GM23248 (cell line): ENCODE results near the gene FTCDNL1. TPM values are rescaled to one million over a fixed set of nuclear protein-coding genes. Genes with fewer than 3 reads are reported as not detected.

Experiments
- DNase-seq: peaks from one replicate; pipeline ENCODE4 v3.0.0-alpha.2; 2015
- H2AFZ ChIP-seq: fragments of 200-600 bp; sonication (generic); 2 replicates; pipeline ENCODE4 v1.6.1; 2016; ENCODE audit warnings: antibody characterized with exemption
- H3F3A ChIP-seq: fragments of 200-600 bp; sonication (generic); 2 replicates; pipeline ENCODE4 v1.6.1; 2016; ENCODE audit warnings: mild to moderate bottlenecking, antibody characterized with exemption, mixed run types; ENCODE audit not compliant: insufficient read depth
- H3K27ac ChIP-seq: fragments of 200-600 bp; sonication (generic); 2 replicates; pipeline ENCODE4 v1.5.1; 2016; ENCODE audit warnings: mild to moderate bottlenecking
- H3K27me3 ChIP-seq: fragments of 200-600 bp; sonication (generic); replicated peaks from 2 replicates; pipeline ENCODE4 v1.6.1; 2016; ENCODE audit warnings: mild to moderate bottlenecking; ENCODE audit not compliant: insufficient read depth
- H3K36me3 ChIP-seq: fragments of 200-600 bp; sonication (generic); 2 replicates; pipeline ENCODE4 v1.6.1; 2016; ENCODE audit warnings: low read depth, mild to moderate bottlenecking
- H3K4me1 ChIP-seq: fragments of 200-600 bp; sonication (generic); 2 replicates; pipeline ENCODE4 v1.6.1; 2016; ENCODE audit warnings: mild to moderate bottlenecking; ENCODE audit not compliant: insufficient read depth
- H3K4me2 ChIP-seq: fragments of 200-600 bp; sonication (generic); one replicate; pipeline ENCODE4 v1.6.1; 2016; ENCODE audit warnings: mild to moderate bottlenecking; ENCODE audit not compliant: unreplicated experiment
- H3K4me3 ChIP-seq: fragments of 200-600 bp; sonication (generic); 2 replicates; pipeline ENCODE4 v1.5.1; 2016; ENCODE audit warnings: mild to moderate bottlenecking
- H3K79me2 ChIP-seq: fragments of 200-600 bp; sonication (generic); 2 replicates; pipeline ENCODE4 v1.6.1; 2016; ENCODE audit warnings: mild to moderate bottlenecking; ENCODE audit not compliant: insufficient read depth
- H3K9ac ChIP-seq: fragments of 200-600 bp; sonication (generic); 2 replicates; pipeline ENCODE4 v1.6.1; 2016; ENCODE audit warnings: mild to moderate bottlenecking
- H3K9me2 ChIP-seq: fragments of 200-600 bp; sonication (generic); 2 replicates; pipeline ENCODE4 v1.6.1; 2016; ENCODE audit warnings: mixed run types, mild to moderate bottlenecking, moderate library complexity; ENCODE audit not compliant: insufficient read depth
- H3K9me3 ChIP-seq: fragments of 200-600 bp; sonication (generic); one replicate; pipeline ENCODE4 v1.6.1; 2017; ENCODE audit warnings: low read depth
- H4K20me1 ChIP-seq: fragments of 200-600 bp; sonication (generic); 2 replicates; pipeline ENCODE4 v1.6.0; 2016; ENCODE audit not compliant: insufficient read depth
- EZH2 ChIP-seq: fragments of 200-600 bp; sonication (generic); IDR thresholded peaks from 2 replicates; pipeline ENCODE4 v1.6.1; 2018; ENCODE audit warnings: antibody characterized with exemption, mild to moderate bottlenecking; ENCODE audit not compliant: insufficient read depth, poor library complexity, severe bottlenecking
- EZH2phosphoT487 ChIP-seq: fragments of 200-600 bp; sonication (generic); IDR thresholded peaks from 2 replicates; pipeline ENCODE4 v1.6.1; 2018; ENCODE audit warnings: antibody characterized with exemption, moderate library complexity, mild to moderate bottlenecking, low read depth; ENCODE audit not compliant: insufficient read depth
- WGBS, 2 experiments: methylation state at CpG; one replicate each; pipeline ENCODE4 v1.1.6; 2015 to 2017; ENCODE audit warnings: low lambda C conversion rate in 2 of 2, low coverage in 1 of 2; ENCODE audit errors: missing lambda C conversion rate in 2 of 2; 5-methylcytosine and 5-hydroxymethylcytosine counted together
- in situ Hi-C: fragments of 300-500 bp; cut with MboI; formaldehyde crosslinking; loops from 2 replicates; pipeline ENCODE4 v1.15.0; 2020
- polyA plus RNA-seq: library from polyadenylated mRNA; unstranded; fragments of >200 nt; fragmentation: Nextera tagmentation; extraction: Ambion mirVana; gene quantifications from 2 replicates; pipeline ENCODE4 v1.2.1, GENCODE V29; 2016
- total RNA-seq: library from RNA; depleted of rRNA; stranded (reverse); fragments of >200 nt; shearing (Covaris generic); gene quantifications from 2 replicates; pipeline ENCODE4 v1.2.3, GENCODE V29; 2014

The FTCDNL1 gene
- total and polyA plus RNA-seq, 2 experiments from 2014 or later, result 0.65 to 1.9 TPM

DNA sequence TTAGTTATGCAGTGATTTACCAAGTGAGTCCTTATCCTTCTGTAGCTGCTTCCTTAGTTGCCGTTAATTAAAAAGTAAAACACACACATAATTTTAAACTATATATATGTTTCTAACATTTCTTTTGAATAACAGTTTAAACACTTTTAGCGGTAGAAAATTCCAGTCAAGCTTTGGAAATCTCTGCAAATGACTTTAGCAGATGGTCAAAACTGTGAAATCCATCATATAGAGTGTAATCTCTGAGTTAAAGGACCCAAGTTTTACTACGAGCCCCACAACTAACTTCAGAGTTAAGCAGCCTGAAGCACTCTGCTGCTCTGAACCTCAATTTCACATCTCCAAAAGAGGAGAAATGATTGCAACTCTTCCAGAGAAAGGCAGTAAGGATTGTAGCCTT lies 96.2 kb downstream of the FTCDNL1 start:
- in situ Hi-C loops, result no loop called here
- Histone ChIP-seq H3K27ac (no peak overlapping the region), H3K27me3 (0 out of 2 replicates have a peak, but pooled peaks cover 3% of the 10 kb centered on the region), H3K4me2 (no peak overlapping the region), H2AFZ (no peak overlapping the region), H3K36me3 (no peaks in the 10 kb centered on the region), H3K4me3 (no peak overlapping the region), H3K79me2 (no peaks in the 10 kb centered on the region), H3K9me2 (no peaks in the 10 kb centered on the region), H3K9ac (no peak overlapping the region), H3F3A (no peaks in the 10 kb centered on the region), H4K20me1 (no peaks in the 10 kb centered on the region), H3K9me3 (no peaks in the 10 kb centered on the region), H3K4me1 (no peaks in the 10 kb centered on the region)
- no peak for DNase-seq
- TF ChIP-seq EZH2phosphoT487 (no peak), EZH2 (no peak)
- WGBS, 2 experiments, result 66 to 75% methylated on average over 3 of the region's 3 CpGs

GRCh38 chr2:199751492-199752120 lies 99.4 kb downstream of the FTCDNL1 start:
- no peaks in the 10 kb centered on the region for H3K36me3 ChIP-seq
- H3K9me2 ChIP-seq, result no peaks in the 10 kb centered on the region
- no peak for DNase-seq
- no peaks in the 10 kb centered on the region for H3F3A ChIP-seq
- no peak overlapping the region for H3K4me3 ChIP-seq
- 55 to 64% methylated on average over 8 of the region's 8 CpGs for WGBS, 2 experiments
- no peak overlapping the region for H2AFZ ChIP-seq
- no peaks in the 10 kb centered on the region for H3K4me1 ChIP-seq
- no peak overlapping the region for H3K9ac ChIP-seq
- in situ Hi-C loops, result no loop called here
- TF ChIP-seq EZH2phosphoT487, result no peak
- H3K27me3 ChIP-seq, result 0 out of 2 replicates have a peak, but pooled peaks cover 3% of the 10 kb centered on the region
- H3K79me2 ChIP-seq, result no peaks in the 10 kb centered on the region
- H3K9me3 ChIP-seq, result no peaks in the 10 kb centered on the region
- no peaks in the 10 kb centered on the region for H4K20me1 ChIP-seq
- H3K27ac ChIP-seq, result no peak overlapping the region
- no peak overlapping the region for H3K4me2 ChIP-seq

- Histone ChIP-seq H3K79me2 (no peaks in the 10 kb centered on the region), H3K4me2 (no peak overlapping the region), H3K9me3 (no peaks in the 10 kb centered on the region), H2AFZ (no peak overlapping the region), H4K20me1 (no peaks in the 10 kb centered on the region), H3K4me3 (no peak overlapping the region), H3F3A (no peaks in the 10 kb centered on the region), H3K27ac (no peak overlapping the region), H3K36me3 (no peaks in the 10 kb centered on the region), H3K9ac (no peak overlapping the region), H3K4me1 (no peaks in the 10 kb centered on the region), H3K9me2 (no peaks in the 10 kb centered on the region), H3K27me3 (no peaks in the 10 kb centered on the region)
- no peak for TF ChIP-seq EZH2phosphoT487
- no peak for TF ChIP-seq EZH2
- WGBS, 2 experiments, result 69 to 74% methylated on average over 5 of the region's 5 CpGs
- no peak for DNase-seq
- in situ Hi-C loops, result loop anchor here (25.0 kb wide), 1 partner anchor 1437 kb away; no protein-coding TSS in a partner anchor
Observed at GRCh38 chr2:199749571-199749970, 101.4 kb downstream of the FTCDNL1 start.

DNA sequence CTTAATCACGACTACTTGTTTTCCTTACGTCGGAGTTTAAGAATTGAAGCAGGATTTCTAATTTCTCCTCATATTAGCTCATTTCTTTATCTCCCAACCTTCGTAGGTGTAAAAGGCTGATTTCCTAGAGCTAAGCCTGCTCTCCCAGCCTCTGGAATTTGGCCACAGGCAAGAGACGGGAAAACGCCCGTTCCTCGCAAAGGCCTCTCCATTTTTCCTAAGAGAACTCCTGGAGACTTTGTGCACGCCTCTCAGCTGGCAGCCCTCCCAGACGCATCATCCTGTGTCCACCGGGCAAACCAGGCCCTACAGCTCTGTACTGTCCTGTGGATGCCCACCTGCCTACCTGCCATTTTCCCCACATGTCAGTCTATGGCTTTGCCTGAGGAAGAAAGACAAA lies 106.3 kb downstream of the FTCDNL1 start:
- H3K4me3 ChIP-seq, result no peak overlapping the region
- H3K4me1 ChIP-seq, result peaks cover under 1% of the 10 kb centered on the region
- no peaks in the 10 kb centered on the region for H4K20me1 ChIP-seq
- no peak for DNase-seq
- 85 to 88% methylated on average over 11 of the region's 11 CpGs for WGBS, 2 experiments
- in situ Hi-C loops, result loop anchor here (25.0 kb wide), 1 partner anchor 1432 kb away; no protein-coding TSS in a partner anchor
- H3K36me3 ChIP-seq, result no peaks in the 10 kb centered on the region
- no peaks in the 10 kb centered on the region for H3K9me3 ChIP-seq
- H2AFZ ChIP-seq, result no peak overlapping the region
- no peak overlapping the region for H3K4me2 ChIP-seq
- no peaks in the 10 kb centered on the region for H3K9me2 ChIP-seq
- no peaks in the 10 kb centered on the region for H3K79me2 ChIP-seq
- no peaks in the 10 kb centered on the region; the same call in none of the 2 replicates for H3K27me3 ChIP-seq
- no peak overlapping the region for H3K27ac ChIP-seq
- TF ChIP-seq EZH2 (no peak), EZH2phosphoT487 (no peak)
- no peaks in the 10 kb centered on the region for H3F3A ChIP-seq
- no peak overlapping the region for H3K9ac ChIP-seq
